Lower leg skin (tissue), 4 donors: ENCODE results near the gene KCNN4. TPM values are rescaled to one million over a fixed set of nuclear protein-coding genes. Genes with fewer than 3 reads are reported as not detected.

Experiments
- DNase-seq, 2 donors: peaks; one replicate each; pipeline ENCODE4 v3.0.0-alpha.2; 2019; ENCODE audit warnings: low spot score in 2 of 2
- H3K4me3 ChIP-seq: fragments of 200-600 bp; sonication (generic); 2 replicates; pipeline ENCODE4 v1.5.1; 2017; ENCODE audit warnings: mild to moderate bottlenecking, low read depth; ENCODE audit not compliant: poor library complexity, severe bottlenecking
- POLR2A ChIP-seq, 2 donors: fragments of 450-650 bp; IDR thresholded peaks; one replicate each; pipeline ENCODE4 v1.6.1; 2016 to 2017; ENCODE audit warnings: antibody characterized with exemption in 2 of 2, mild to moderate bottlenecking in 1 of 2, moderate library complexity in 1 of 2
- WGBS, 2 donors: methylation state at CpG; one replicate each; pipeline ENCODE4 v1.1.5; 2018; 5-methylcytosine and 5-hydroxymethylcytosine counted together
- intact Hi-C: fragments of 100-400 bp; cut with DNase I; formaldehyde crosslinking; loops from one replicate; pipeline ENCODE4 v1.15.0; 2023; ENCODE audit warnings: low total_unique reads
- total RNA-seq, 4 donors: library from RNA; depleted of rRNA; stranded (reverse); fragments of >200 nt; gene quantifications; one replicate each; pipeline ENCODE4 v1.1.0, GENCODE V29; 2016
- TF ChIP-seq, protein P1 (sequence below), 3 donors: fragments of 450-650 bp; IDR thresholded peaks; one replicate each; pipeline ENCODE4 v1.5.1; 2016; ENCODE audit warnings: antibody characterized with exemption in 3 of 3, mild to moderate bottlenecking in 3 of 3, moderate library complexity in 2 of 3

The KCNN4 gene
- total RNA-seq, 4 donors from 2014 or later: 19.9 to 69.5 (median 49.2) TPM

DNA sequence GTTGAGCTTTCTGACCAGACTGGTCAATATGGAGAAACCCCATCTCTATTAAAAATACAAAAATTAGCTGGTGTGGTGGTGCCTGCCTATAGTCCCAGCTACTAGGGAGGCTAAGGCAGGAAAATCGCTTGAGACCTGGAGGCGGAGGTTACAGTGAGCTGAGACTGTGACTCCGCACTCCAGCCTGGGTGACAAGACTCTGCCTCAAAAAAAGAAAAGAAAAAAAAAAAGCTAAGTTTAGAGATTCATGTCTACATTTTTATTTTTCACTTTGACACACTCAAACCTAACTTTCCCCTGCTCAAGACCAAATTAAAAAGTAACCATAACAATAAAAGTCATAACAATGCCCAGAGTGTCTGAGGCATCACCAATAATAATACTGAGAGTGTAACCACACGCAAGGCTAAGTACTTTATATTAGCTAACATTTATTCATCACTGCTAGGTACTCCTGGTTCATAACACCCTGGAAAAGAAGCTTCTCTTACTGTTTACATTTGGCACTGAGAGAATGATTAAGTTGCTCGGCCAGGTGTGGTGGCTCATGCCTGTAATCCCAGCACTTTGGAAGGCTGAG, 59.2 kb downstream of the KCNN4 start:
- intact Hi-C loops: no loop called here
- no peak overlapping the region for H3K4me3 ChIP-seq
- WGBS, 2 donors: 82 to 84% methylated on average over 5 of the region's 5 CpGs
- DNase-seq: no peak
- no peak for TF ChIP-seq POLR2A (IDR thresholded peaks at IDR 0.05)
- TF ChIP-seq, protein P1, sequence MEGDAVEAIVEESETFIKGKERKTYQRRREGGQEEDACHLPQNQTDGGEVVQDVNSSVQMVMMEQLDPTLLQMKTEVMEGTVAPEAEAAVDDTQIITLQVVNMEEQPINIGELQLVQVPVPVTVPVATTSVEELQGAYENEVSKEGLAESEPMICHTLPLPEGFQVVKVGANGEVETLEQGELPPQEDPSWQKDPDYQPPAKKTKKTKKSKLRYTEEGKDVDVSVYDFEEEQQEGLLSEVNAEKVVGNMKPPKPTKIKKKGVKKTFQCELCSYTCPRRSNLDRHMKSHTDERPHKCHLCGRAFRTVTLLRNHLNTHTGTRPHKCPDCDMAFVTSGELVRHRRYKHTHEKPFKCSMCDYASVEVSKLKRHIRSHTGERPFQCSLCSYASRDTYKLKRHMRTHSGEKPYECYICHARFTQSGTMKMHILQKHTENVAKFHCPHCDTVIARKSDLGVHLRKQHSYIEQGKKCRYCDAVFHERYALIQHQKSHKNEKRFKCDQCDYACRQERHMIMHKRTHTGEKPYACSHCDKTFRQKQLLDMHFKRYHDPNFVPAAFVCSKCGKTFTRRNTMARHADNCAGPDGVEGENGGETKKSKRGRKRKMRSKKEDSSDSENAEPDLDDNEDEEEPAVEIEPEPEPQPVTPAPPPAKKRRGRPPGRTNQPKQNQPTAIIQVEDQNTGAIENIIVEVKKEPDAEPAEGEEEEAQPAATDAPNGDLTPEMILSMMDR (IDR thresholded peaks at IDR 0.05): no peak

DNA sequence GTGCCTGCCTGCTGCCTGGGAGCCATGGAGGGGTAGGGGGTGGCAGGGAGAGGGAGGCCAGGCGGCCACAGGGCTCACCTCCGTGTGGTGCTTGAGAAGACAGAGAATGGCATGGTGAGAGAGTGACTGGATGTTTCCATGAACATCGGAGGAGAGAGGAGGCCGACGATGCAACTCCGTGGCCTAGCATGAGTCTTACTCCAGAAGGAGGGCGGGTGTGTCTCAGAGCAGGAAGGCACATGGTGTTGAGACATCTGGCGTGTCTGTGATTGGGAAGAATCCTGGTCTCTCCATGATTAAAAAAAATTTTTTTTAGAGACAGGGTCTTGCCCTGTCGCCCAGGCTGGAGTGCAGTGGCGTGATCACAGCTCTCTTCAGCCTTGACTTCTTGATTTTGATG, 59.8 kb downstream of the KCNN4 start:
- intact Hi-C loops: no loop called here
- H3K4me3 ChIP-seq: no peak overlapping the region
- no peak for DNase-seq
- WGBS, 2 donors: 76 to 80% methylated on average over 10 of the region's 10 CpGs
- TF ChIP-seq POLR2A (IDR thresholded peaks at IDR 0.05): no peak
- TF ChIP-seq, protein P1 (IDR thresholded peaks at IDR 0.05): no peak

DNA sequence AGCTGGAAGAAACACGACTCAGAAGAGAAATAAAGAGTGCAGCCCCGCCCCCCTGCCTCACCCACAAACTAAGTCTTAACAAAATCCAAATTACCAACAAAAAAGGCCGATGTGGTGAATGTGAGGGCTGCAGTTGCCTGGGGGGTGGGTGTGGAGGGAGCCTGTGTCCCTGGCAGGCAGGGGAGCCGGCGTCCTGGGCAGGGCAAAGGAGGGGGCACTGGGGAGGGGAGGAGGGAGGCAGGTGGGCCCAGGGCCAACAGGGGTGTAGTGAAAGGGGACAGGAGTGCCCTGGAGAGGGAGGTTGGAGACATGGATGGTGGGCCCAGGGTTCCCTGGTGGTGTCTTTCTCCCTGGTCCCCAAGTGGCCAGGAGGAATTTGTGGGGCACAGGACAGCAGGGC, 60.9 kb downstream of the KCNN4 start:
- no peak for DNase-seq
- intact Hi-C loops: no loop called here
- WGBS, 2 donors: 41 to 55% methylated on average over 5 of the region's 5 CpGs
- no peak for TF ChIP-seq POLR2A (IDR thresholded peaks at IDR 0.05)
- TF ChIP-seq, protein P1 (IDR thresholded peaks at IDR 0.05): no peak
- H3K4me3 ChIP-seq: no peak overlapping the region

DNA sequence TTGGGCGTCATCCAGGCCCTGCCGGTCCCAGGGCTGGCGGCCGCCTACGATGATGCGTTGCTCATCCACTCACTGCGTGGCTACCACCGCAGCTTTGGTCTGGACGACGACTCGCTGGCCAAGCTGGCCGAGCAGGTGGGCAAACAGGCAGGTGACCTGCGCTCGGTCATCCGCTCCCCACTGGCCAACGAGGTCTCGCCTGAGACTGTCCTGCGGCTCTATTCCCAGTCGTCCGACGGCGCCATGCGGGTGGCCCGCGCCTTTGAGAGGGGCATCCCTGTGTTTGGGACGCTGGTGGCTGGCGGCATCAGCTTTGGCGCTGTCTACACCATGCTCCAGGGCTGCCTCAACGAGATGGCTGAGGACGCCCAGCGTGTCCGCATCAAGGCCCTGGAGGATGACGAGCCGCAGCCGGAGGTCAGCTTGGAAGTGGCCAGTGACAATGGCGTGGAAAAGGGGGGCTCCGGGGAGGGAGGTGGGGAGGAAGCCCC, 61.4 kb downstream of the KCNN4 start:
- intact Hi-C loops: no loop called here
- H3K4me3 ChIP-seq: no peak overlapping the region
- WGBS, 2 donors: 91 to 92% methylated on average over 31 to 37 of the region's 37 CpGs
- DNase-seq: no peak
- no peak for TF ChIP-seq POLR2A (IDR thresholded peaks at IDR 0.05)
- TF ChIP-seq, protein P1 (IDR thresholded peaks at IDR 0.05): no peak

DNA sequence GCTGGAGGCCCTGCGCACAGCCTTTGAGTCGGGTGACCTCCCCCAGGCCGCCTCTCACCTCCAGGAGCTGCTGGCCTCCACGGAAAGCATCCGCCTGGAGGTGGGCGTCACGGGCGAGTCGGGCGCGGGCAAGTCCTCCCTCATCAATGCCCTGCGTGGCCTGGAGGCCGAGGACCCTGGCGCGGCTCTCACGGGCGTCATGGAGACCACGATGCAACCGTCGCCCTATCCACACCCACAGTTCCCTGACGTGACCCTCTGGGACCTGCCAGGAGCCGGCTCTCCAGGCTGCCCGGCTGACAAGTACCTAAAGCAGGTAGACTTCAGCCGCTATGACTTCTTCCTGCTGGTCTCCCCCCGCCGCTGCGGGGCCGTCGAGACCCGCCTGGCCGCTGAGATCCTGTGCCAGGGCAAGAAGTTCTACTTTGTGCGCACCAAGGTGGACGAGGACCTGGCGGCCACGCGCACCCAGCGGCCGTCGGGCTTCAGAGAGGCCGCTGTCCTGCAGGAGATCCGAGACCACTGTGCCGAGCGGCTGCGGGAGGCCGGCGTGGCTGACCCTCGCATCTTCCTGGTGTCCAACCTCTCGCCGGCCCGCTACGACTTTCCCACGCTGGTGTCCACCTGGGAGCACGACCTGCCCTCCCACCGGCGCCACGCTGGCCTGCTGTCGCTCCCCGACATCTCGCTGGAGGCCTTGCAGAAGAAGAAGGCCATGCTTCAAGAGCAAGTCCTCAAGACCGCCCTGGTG, 62.0 kb downstream of the KCNN4 start:
- WGBS, 2 donors: 89 to 92% methylated on average over 48 to 53 of the region's 60 CpGs
- intact Hi-C loops: no loop called here
- DNase-seq: no peak
- TF ChIP-seq POLR2A (IDR thresholded peaks at IDR 0.05): no peak
- TF ChIP-seq, protein P1 (IDR thresholded peaks at IDR 0.05): no peak
- no peak overlapping the region for H3K4me3 ChIP-seq

Other genes starting within 250 kb of the KCNN4 start
- under 1 TPM in 3 of 4 donors, not detected in 1; 0.42 to 0.94 (median 0.88) TPM for gene ZNF575, start 247.8 kb downstream of the KCNN4 start, total RNA-seq
- 10 to 100 TPM; 27.9 to 37.6 (median 31.5) TPM for gene XRCC1, start 205.4 kb downstream of the KCNN4 start, total RNA-seq
- 10 to 100 TPM in 1 of 4 donors, 1 to 10 TPM in 2, under 1 TPM in 1; 0.99 to 16.4 (median 3.1) TPM for gene PINLYP, start 205.2 kb downstream of the KCNN4 start, total RNA-seq
- gene IRGQ, start 184.8 kb downstream of the KCNN4 start, total RNA-seq: 10 to 100 TPM; 17.4 to 38.9 (median 21.7) TPM
- gene ZNF576, start 184.4 kb downstream of the KCNN4 start, total RNA-seq: 10 to 100 TPM in 3 of 4 donors, 1 to 10 TPM in 1; 4.8 to 16.8 (median 14.3) TPM
- under 1 TPM; 0.15 to 0.27 (median 0.17) TPM for gene SRRM5, start 168.9 kb downstream of the KCNN4 start, total RNA-seq
- gene ZNF428, start 161.3 kb downstream of the KCNN4 start, total RNA-seq: 10 to 100 TPM in 3 of 4 donors, 1 to 10 TPM in 1; 5.3 to 27.3 (median 15.1) TPM
- 10 to 100 TPM; 22.3 to 56.0 (median 29.6) TPM for gene CADM4, start 141.1 kb downstream of the KCNN4 start, total RNA-seq
- 10 to 100 TPM in 1 of 4 donors, 1 to 10 TPM in 3; 4.1 to 11.1 (median 9.0) TPM for gene PLAUR, start 110.8 kb downstream of the KCNN4 start, total RNA-seq
- gene IRGC, start 64.9 kb downstream of the KCNN4 start, total RNA-seq: not detected
- gene SMG9, start 26.0 kb downstream of the KCNN4 start, total RNA-seq: 10 to 100 TPM; 18.0 to 27.6 (median 23.5) TPM
- 100 to 1,000 TPM in 2 of 4 donors, 10 to 100 TPM in 2; 93.8 to 231 (median 117) TPM for gene LYPD5, start 21.5 kb upstream of the KCNN4 start, total RNA-seq
- 1 to 10 TPM; 4.3 to 9.6 (median 6.3) TPM for gene ZNF283, start 46.3 kb upstream of the KCNN4 start, total RNA-seq
- 1 to 10 TPM in 3 of 4 donors, under 1 TPM in 1; 0.71 to 4.5 (median 2.5) TPM for gene ZNF404, start 103.0 kb upstream of the KCNN4 start, total RNA-seq
- 10 to 100 TPM in 3 of 4 donors, 1 to 10 TPM in 1; 7.8 to 13.1 (median 11.2) TPM for gene ZNF45, start 154.3 kb upstream of the KCNN4 start, total RNA-seq
- 1 to 10 TPM; 2.5 to 4.3 (median 3.6) TPM for gene ZNF221, start 170.3 kb upstream of the KCNN4 start, total RNA-seq
- gene ZNF155, start 203.2 kb upstream of the KCNN4 start, total RNA-seq: 10 to 100 TPM in 1 of 4 donors, 1 to 10 TPM in 3; 5.9 to 10.3 (median 8.6) TPM
- 10 to 100 TPM in 1 of 4 donors, 1 to 10 TPM in 3; 3.1 to 10.6 (median 3.7) TPM for gene ZNF230, start 222.0 kb upstream of the KCNN4 start, total RNA-seq
- gene ZNF222, start 244.4 kb upstream of the KCNN4 start, total RNA-seq: 1 to 10 TPM; 1.1 to 6.1 (median 2.6) TPM